GM18526 (cell line): ENCODE measurements around the gene BYSL.

Experiments
- POLR2A ChIP-seq: IDR thresholded peaks from 3 replicates; pipeline ENCODE4 v1.6.1; 2011; ENCODE audit not compliant: insufficient read length; ENCODE audit errors: extremely low read depth

The BYSL gene

DNA sequence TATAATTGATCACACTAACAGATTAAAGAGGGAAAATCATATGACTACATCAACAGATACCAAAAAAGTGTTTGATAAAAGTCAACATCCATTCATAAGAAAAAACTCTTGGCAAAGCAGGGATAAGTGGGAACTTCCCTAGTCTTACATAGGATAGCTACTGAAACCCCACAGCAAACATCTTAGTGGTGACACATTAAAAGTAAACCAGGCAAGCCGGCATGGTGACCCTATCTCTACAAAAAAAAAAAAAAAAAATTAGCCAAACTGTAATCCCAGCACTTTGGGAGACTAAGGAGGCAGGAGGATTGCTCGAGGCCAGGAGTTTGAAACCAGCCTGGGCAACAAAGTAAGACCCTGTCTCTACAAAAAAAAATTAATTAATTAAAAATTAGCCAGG, 34.1 kb downstream of the BYSL start:
- TF ChIP-seq POLR2A = no peak

DNA sequence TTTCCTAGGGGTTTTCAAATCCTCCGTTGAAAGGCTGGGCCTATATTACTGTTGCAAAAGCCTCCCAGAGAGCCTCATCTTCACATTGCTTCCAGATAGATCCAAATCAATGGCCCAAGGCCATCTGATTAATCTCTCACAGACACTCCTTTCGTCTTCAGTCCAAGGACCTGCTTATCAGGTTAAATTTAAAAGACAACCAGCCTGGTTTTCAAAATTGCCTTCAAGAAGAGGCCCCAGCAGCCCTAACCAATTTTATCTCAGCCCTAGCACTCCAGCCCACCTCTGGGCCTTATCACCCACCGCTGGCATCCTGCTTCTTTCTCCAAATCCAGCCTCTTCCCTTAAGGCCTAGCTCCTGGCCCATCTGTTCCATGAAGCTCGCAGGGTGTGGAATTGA, 35.8 kb downstream of the BYSL start:
- no peak for TF ChIP-seq POLR2A

DNA sequence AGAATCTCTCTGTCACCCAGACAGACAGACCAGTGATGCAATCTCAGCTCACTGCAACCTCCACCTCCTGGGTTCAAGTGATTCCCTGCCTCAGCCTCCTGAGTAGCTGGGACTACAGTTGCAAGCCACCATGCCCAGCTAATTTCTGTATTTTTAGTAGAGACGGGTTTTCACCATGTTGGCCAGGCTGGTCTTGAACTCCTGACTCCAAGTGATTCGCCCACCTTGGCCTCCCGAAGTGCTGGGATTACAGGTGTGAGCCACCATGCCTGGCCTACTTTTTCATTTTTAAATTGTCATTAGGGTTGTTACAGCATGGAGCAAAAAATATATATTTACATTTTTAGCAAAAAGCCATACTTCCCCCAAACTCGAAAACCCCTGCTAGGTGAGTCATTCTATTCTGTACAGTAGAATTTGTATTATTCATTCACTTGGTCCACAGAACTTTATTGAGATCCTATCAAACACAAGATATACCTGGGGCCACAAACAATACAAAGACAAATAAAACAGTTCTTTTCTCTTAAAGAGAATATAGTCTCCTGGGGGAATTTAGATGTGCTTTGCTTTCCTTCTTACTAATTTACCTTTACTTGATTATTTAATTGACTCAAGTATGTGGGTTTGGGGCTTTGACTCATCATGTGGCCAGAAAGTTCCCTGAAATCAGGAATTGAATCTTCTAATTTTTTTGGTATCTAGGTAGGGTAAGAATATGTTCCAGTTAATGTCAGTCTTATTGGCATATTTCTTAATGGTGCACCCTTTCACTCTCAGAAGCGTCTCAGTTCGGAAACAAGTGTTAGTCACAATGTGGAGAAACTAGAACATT, 36.9 kb downstream of the BYSL start:
- no peak for TF ChIP-seq POLR2A

DNA sequence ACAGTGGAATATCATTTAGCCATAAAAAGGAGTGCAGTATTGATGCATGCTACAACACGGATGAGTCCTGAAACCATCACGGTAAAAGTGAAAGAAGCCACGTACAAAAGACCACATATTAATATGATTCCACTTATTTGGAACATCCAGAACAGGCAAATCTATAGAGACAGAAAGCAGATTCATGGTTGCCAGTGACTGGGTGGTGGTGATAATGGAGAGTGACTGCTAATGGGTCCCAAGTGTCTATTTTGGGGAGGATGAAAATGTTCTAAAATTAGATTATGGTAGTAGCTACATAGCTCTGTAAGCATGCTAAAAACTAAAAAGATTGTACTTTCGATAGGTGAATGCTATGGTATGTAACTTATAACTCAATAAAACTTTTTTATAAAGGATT, 38.7 kb downstream of the BYSL start:
- no peak for TF ChIP-seq POLR2A

DNA sequence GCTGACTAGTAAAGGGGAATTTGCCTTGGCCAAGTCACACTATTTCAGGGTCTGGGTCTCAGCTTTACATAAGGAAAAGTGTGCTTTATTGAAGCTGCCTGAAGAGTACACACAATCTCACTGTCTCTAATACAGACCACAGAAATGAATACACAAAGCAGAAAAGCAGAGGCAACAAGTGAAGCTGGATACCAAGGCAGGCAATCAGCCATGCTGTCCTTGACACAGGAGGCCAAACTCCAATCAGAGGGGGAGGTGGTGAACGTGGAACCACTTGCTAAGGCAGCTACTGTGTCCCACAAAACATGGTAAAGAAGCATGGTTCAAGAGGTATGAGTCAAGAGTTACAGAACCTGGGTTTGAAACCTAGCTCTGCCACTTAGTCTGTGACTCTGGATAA, 42.1 kb downstream of the BYSL start:
- TF ChIP-seq POLR2A = no peak

DNA sequence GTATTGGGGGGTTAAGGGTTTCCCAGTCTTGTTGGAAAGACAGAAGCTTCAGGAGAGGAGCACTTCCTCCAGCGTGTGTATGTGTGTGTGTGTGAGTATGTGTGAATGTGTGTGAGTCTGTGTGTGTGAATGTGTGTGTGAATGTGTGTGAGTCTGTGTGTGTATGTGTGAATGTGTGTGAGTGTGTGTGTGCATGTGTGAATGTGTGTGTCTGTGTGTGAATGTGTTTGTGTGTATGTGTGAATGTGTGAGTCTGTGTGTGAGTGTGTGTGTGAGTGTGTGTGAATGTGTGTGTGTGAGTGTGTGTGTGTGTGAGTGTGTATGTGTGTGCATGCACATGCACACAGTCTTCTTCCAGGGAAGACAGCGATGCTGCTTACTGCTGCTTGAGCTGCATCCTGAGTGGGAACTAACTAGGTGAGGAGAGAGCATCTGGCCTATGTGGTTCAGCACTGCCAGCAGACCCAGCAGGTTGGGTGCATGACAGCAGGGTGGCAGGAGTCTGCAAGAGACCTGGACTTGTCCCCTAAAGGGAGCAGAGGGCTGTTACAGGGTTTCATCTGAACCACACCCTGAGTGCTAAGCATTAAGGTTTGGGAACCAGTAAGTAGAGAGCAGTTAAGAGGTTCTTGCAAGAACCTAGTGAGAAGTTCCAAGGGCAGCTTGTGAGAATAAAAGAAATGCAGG, 43.0 kb downstream of the BYSL start:
- no peak for TF ChIP-seq POLR2A

DNA sequence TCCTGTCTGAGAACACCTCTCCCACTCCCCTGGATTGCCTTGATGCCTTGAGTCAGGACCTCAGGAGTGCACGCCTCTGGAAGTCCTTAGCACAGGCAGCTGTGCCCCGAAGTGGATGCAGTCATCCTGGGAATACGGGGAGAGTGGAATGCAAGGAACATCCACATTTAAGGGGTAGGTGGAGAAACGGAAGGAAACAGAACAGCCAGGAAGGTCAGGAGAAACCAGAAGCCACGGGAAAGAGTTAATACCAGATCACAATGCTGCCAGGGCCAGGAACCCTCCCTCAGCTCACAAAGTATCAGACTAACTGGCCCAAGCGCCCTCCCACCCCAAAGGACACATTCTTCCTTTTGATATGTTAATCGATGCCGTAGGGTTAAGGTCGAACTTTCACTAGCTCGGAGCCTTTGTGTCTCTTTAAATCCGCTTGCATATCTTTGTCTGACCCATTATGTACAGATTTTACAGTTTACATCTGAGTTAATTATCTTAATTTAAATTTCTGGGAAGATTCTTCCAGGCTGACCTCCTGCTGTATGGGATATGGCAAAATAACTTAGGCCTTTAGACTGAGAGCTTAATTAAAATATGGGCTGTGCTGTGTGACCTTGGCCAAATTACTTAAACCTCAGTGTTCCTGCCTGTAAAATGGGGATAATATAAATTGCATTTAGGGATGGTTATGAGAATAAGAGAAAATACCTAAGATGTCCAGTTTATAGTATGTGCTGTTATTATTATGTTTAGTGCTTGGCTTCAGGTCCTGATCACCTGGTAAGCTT, 44.3 kb downstream of the BYSL start:
- TF ChIP-seq POLR2A = no peak

DNA sequence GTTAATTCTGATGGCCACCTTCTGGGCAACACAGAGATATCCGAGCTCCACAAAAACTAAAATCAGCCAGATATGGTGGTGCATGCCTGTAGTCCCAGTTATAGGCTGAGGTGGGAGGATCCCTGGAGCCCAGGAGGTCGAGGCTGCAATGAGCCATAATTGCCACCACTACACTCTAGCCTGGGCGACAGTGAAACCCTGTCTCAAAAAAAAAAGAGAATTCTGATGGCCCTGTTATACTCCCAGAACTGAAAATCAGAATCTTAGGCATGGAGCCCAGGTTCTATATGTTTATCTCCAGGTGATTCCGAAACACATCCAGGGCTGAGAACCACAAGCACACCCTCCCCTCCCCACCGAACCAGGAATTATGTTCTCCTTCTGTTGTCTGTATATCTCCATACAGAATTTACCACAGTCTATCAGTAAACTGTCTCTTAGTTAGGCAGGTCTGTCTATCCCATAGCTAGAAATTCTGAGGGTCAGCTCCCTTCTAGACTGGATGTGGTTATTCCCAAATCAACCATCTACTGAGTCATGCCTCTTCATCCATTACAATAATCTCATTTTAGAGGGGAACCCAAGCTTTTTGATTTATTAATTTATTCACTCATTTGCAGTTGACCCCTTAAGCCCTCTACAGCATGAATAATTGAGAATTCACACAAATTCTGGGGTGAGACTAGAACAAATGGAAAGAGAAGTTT, 45.1 kb downstream of the BYSL start:
- TF ChIP-seq POLR2A = no peak

DNA sequence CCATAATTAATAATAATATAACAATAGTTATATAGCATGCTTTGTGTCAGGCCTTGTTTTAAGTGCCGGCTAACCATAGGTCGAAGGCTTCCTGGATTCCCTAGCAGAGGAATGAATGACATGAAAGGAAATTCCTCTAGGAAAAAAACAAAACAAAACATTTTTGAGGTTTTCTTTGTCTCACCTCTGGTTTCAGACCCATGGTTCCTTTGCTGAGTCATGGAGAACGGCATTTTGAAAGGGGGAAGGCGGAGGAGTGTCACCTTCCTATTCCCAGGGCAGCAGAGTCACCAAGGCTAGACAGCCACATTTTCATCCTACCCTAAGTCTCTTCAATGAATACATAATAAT, 45.6 kb downstream of the BYSL start:
- no peak for TF ChIP-seq POLR2A

DNA sequence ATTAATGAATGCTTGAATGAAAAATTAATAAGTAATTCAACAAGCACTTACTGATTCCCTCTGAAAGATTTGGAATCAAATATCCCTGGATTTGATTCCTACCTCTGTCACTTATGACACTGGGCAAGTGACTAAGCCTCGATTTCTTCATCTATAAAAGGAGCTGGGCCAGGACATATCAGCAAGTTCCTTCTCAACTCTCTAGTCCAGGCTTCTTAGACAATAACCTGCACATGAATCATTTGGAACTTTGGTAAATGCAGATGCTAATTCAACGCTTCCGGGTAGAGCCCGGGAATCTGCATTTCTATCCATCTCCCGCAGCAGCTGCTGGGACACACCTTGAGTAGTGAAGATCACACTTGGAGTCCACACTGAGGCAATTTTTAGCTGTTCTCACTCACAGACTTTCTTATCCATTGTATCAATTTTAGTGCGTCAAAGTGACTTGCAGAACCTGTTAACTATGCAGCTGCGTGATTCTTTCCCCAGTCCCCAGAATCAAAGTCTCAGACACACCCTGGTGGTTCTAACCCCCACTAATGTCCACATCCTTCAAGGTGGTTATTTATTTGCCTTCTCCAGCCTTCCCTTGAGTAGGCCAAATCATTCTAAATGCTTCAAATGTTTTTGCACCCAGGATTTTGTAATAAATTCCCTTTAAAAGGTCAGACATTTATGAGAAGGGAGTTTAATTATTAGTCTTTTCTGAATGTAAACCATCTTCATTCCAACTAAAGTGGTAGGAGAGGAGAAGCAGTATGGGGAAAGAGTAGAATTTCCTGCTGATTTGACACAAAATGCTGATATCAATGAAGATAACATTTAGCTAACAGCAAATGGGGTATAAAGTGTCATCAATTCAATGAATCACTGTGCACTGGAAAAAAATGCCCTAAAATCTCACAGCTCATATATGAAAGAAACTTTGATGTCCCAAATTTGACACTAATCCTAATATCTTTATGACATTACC, 46.3 kb downstream of the BYSL start:
- TF ChIP-seq POLR2A = no peak

DNA sequence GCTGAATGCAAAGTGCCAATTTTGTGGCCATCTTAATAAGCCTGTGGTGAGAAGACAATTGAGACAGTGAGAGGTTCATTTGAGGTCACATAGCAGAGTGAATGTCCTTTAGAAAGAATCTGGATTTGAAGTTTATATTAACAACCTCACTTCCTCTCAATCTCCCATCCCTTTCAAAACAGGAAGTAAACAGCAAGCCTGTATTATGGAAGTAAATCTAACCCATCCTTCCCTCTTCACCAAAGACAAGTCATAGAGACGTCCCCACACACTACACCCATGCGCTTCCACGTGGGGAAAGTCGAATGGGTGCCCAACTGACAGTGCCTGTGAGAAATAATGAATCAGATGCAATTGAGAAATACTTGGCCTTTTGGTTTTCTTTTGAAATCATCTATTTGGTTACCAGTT, 49.1 kb downstream of the BYSL start:
- no peak for TF ChIP-seq POLR2A

DNA sequence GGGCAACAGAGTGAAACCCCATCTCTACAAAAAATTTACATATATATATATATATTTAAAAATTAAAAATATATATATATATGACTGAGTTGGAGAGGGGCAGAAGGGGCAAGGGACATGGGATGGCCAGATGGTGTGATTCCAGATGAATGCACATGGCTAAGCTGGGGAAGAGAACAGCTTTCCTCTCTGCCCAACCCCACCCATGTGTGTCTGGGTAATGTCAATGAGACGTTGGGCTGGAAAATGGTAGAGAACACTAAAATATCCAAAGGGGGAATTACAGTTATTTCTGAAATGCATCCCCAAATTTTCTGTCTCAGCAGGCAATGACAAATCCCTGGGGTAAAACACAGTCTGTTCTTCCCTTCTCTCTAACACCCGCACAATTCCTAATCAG, 51.5 kb downstream of the BYSL start:
- TF ChIP-seq POLR2A = no peak

DNA sequence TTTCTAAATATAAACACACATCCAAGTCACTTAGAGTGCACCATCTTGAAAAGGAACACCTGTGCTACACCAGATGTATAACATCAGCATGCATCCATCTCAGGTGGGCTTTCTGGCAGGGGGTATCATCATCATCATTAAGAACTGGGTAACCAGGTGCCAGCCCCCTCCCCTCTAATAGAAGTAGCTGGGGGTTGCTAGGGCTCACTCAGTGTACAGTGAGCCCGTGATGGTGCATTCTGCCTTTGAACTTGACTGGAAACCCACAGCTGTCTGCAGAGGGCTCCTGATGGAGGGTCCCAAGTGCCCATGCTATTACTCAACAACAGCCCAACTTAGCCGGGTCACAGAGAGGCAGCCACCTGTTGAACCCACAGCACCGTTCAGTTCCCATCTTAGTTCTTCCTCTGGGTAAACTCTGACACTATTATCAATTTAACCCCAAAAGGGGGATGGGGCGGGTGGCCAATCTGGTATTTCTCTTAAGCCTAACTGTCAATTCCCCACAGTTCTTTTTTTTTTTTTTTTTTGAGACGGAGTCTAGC, 53.1 kb downstream of the BYSL start:
- no peak for TF ChIP-seq POLR2A

DNA sequence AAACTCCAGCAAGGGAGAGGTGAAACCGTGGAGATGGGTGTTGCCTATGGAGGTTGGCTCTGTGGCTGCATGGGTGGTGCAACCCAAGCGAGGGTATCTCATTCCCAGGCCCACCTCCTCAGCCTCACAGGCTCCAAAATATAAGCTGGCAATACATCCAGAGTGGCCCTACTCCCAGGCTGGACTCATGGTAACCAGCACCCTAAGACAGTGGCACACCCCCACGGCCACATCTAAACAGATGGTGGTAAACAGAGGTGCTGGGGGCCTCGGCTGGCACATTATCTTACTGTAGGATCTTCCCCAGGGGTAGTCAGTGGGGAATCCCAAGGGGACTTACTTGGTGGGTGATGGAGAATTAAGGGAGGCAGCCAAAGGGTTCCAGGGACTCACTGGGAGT, 54.0 kb downstream of the BYSL start:
- TF ChIP-seq POLR2A = no peak
